ENCODE results near the gene ARSA.

- no peak for TF ChIP-seq YY1 (IDR thresholded peaks at IDR 0.05; ENCODE audit: insufficient read depth, insufficient read length)
- no peak for TF ChIP-seq SUZ12 (IDR thresholded peaks at IDR 0.05; ENCODE audit: extremely low read depth, insufficient read depth, insufficient read length)
- no peak for TF ChIP-seq ZNF274 (IDR thresholded peaks at IDR 0.05; ENCODE audit: low read depth, low read length)
Measured at GRCh38 chr22:50610041-50610451, 17.9 kb downstream of the ARSA start.
